Uterus (tissue), 4 donors: ENCODE measurements around the gene PRSS37. TPM values are rescaled to one million over a fixed set of nuclear protein-coding genes. Genes with fewer than 3 reads are reported as not detected.

Experiments
- DNase-seq, 2 donors: peaks; one replicate each; pipeline ENCODE4 v3.0.0-alpha.2; 2019 to 2020
- H3K27ac ChIP-seq, 2 donors: fragments of 200-600 bp; sonication (generic); 1 replicate in 1 of 2; 2 replicates in 1 of 2; pipeline ENCODE4 v1.5.1; 2016 to 2018
- H3K27me3 ChIP-seq, 2 donors: fragments of 200-600 bp; sonication (generic); one replicate each; pipeline ENCODE4 v1.5.1; 2018 to 2019; ENCODE audit warnings: control low read depth in 1 of 2
- H3K36me3 ChIP-seq, 2 donors: fragments of 200-600 bp; sonication (generic); one replicate each; pipeline ENCODE4 v1.5.1; 2019; ENCODE audit warnings: control low read depth in 1 of 2
- H3K4me1 ChIP-seq, 2 donors: fragments of 200-600 bp; sonication (generic); one replicate each; pipeline ENCODE4 v1.5.1; 2018 to 2019; ENCODE audit warnings: control low read depth in 1 of 2
- H3K4me3 ChIP-seq, 2 donors: fragments of 200-600 bp; sonication (generic); 1 replicate in 1 of 2; 2 replicates in 1 of 2; pipeline ENCODE4 v1.5.1; 2018 to 2019; ENCODE audit warnings: mild to moderate bottlenecking in 1 of 2
- H3K9me3 ChIP-seq, 2 donors: fragments of 200-600 bp; sonication (generic); one replicate each; pipeline ENCODE4 v1.5.1; 2019; ENCODE audit warnings: control low read depth in 1 of 2
- POLR2A ChIP-seq, 2 donors: fragments of 450-650 bp; IDR thresholded peaks; one replicate each; pipeline ENCODE4 v1.6.1; 2016; ENCODE audit warnings: antibody characterized with exemption in 2 of 2, mild to moderate bottlenecking in 1 of 2, moderate library complexity in 1 of 2
- intact Hi-C: fragments of 100-400 bp; cut with DNase I; formaldehyde crosslinking; loops from one replicate; pipeline ENCODE4 v1.15.1; 2023; ENCODE audit warnings: low total_unique reads
- total RNA-seq, 4 donors: library from RNA; depleted of rRNA in 3 of 4; stranded (reverse); fragments of >200 nt in 3 of 4; gene quantifications; one replicate each; pipeline versions ENCODE4 v1.1.0 to v1.2.4, GENCODE V29; 2014 to 2023
- TF ChIP-seq, protein P1 (sequence below), 4 experiments: fragments of 200-600 bp in 2 of 4; fragments of 450-650 bp in 2 of 4; sonication (generic) in 2 of 4; IDR thresholded peaks; one replicate each; pipeline ENCODE4 v1.5.1; 2016 to 2019; ENCODE audit warnings: antibody characterized with exemption in 4 of 4, mild to moderate bottlenecking in 2 of 4, moderate library complexity in 1 of 4
- donor health status: DM: yes; HTN: yes; CAD: no.

The PRSS37 gene
- total RNA-seq, 4 donors from 2014 or later: not detected

GRCh38 chr7:141792526-141792925, 48.8 kb downstream of the PRSS37 start:
- DNase-seq: no peak
- Histone ChIP-seq H3K27ac (no peak overlapping the region), H3K4me3 (no peak overlapping the region), H3K4me1 (no peaks in the 10 kb centered on the region), H3K36me3 (no peaks in the 10 kb centered on the region), H3K27me3 (no peaks in the 10 kb centered on the region), H3K9me3 (no peaks in the 10 kb centered on the region)
- intact Hi-C loops: no loop called here
- TF ChIP-seq POLR2A (IDR thresholded peaks at IDR 0.05): no peak
- TF ChIP-seq, protein P1, sequence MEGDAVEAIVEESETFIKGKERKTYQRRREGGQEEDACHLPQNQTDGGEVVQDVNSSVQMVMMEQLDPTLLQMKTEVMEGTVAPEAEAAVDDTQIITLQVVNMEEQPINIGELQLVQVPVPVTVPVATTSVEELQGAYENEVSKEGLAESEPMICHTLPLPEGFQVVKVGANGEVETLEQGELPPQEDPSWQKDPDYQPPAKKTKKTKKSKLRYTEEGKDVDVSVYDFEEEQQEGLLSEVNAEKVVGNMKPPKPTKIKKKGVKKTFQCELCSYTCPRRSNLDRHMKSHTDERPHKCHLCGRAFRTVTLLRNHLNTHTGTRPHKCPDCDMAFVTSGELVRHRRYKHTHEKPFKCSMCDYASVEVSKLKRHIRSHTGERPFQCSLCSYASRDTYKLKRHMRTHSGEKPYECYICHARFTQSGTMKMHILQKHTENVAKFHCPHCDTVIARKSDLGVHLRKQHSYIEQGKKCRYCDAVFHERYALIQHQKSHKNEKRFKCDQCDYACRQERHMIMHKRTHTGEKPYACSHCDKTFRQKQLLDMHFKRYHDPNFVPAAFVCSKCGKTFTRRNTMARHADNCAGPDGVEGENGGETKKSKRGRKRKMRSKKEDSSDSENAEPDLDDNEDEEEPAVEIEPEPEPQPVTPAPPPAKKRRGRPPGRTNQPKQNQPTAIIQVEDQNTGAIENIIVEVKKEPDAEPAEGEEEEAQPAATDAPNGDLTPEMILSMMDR (IDR thresholded peaks at IDR 0.05): no peak

GRCh38 chr7:141789917-141790316, 51.4 kb downstream of the PRSS37 start, which contains the start of gene TAS2R5:
Gene TAS2R5 (plus strand): TSS chr7:141790217. CDS start chr7:141790362, 145 bp downstream.
- H3K27ac ChIP-seq: no peak within 1 kb of the TSS
- H3K4me3 ChIP-seq: no peak within 1 kb of the TSS
- no peaks in the 10 kb centered on the region for H3K36me3 ChIP-seq
- no peaks in the 10 kb centered on the region for H3K27me3 ChIP-seq
- H3K9me3 ChIP-seq: no peaks in the 10 kb centered on the region
- DNase-seq: no peak
- intact Hi-C loops: no loop called here
- TF ChIP-seq, protein P1 (IDR thresholded peaks at IDR 0.05): no peak
- TF ChIP-seq POLR2A (IDR thresholded peaks at IDR 0.05): no peak
- H3K4me1 ChIP-seq: no peaks in the 10 kb centered on the region

GRCh38 chr7:141788296-141788695, 53.0 kb downstream of the PRSS37 start:
- Histone ChIP-seq H3K4me3 (no peak overlapping the region), H3K36me3 (no peaks in the 10 kb centered on the region), H3K27me3 (no peaks in the 10 kb centered on the region), H3K9me3 (no peaks in the 10 kb centered on the region), H3K27ac (no peak overlapping the region), H3K4me1 (no peaks in the 10 kb centered on the region)
- TF ChIP-seq POLR2A (IDR thresholded peaks at IDR 0.05): no peak
- TF ChIP-seq, protein P1 (IDR thresholded peaks at IDR 0.05): no peak
- no peak for DNase-seq
- intact Hi-C loops: no loop called here

Other genes with a start within 250 kb of the PRSS37 start
- gene DENND11, start 139.3 kb downstream of the PRSS37 start, total RNA-seq: 10 to 100 TPM in 3 of 4 donors, 1 to 10 TPM in 1; 8.5 to 29.2 (median 20.8) TPM
- under 1 TPM in 1 of 4 donors, not detected in 3; 0.07 TPM for gene WEE2, start 133.1 kb downstream of the PRSS37 start, total RNA-seq
- 100 to 1,000 TPM in 1 of 4 donors, 10 to 100 TPM in 3; 56.9 to 110 (median 71.8) TPM for gene SSBP1, start 103.1 kb downstream of the PRSS37 start, total RNA-seq
- 10 to 100 TPM in 2 of 4 donors, 1 to 10 TPM in 1, not detected in 1; 8.3 to 26.6 (median 10.0) TPM for gene TAS2R3, start 77.4 kb downstream of the PRSS37 start, total RNA-seq
- gene TAS2R4, start 64.8 kb downstream of the PRSS37 start, total RNA-seq: 1 to 10 TPM in 2 of 4 donors, under 1 TPM in 2; 0.26 to 6.5 (median 3.3) TPM
- 10 to 100 TPM in 1 of 4 donors, 1 to 10 TPM in 3; 1.8 to 12.0 (median 5.6) TPM for gene TAS2R5, start 51.3 kb downstream of the PRSS37 start, total RNA-seq
- gene OR9A4, start 74.9 kb upstream of the PRSS37 start, total RNA-seq: under 1 TPM in 2 of 4 donors, not detected in 2; 0.21 to 0.49 TPM
- gene CLEC5A, start 105.5 kb upstream of the PRSS37 start, total RNA-seq: 1 to 10 TPM in 1 of 4 donors, under 1 TPM in 1, not detected in 2; 0.28 to 3.8 TPM
- gene TAS2R38, start 132.3 kb upstream of the PRSS37 start, total RNA-seq: not detected
- gene MGAM, start 154.4 kb upstream of the PRSS37 start, total RNA-seq: 1 to 10 TPM in 2 of 4 donors, under 1 TPM in 2; 0.41 to 3.0 (median 1.9) TPM